HEK293T (cell line): ENCODE data around the gene FAM78B.

Experiments
- BHLHE40 ChIP-seq: fragments of 450-650 bp; IDR thresholded peaks from 2 replicates; pipeline ENCODE4 v1.6.1; 2016; ENCODE audit warnings: mild to moderate bottlenecking, moderate library complexity, borderline replicate concordance
- FOXM1 ChIP-seq: fragments of 450-650 bp; IDR thresholded peaks from 2 replicates; pipeline ENCODE4 v1.6.1; 2017; ENCODE audit warnings: mild to moderate bottlenecking, borderline replicate concordance
- L3MBTL2 ChIP-seq: fragments of 450-650 bp; conservative IDR thresholded peaks from 2 replicates; pipeline ENCODE4 v1.6.1; 2016; ENCODE audit warnings: mild to moderate bottlenecking
- NFRKB ChIP-seq: fragments of 450-650 bp; IDR thresholded peaks from 2 replicates; pipeline ENCODE4 v1.6.1; 2016; ENCODE audit warnings: mild to moderate bottlenecking, moderate library complexity
- PKNOX1 ChIP-seq: fragments of 450-650 bp; IDR thresholded peaks from 2 replicates; pipeline ENCODE4 v1.6.1; 2016
- SP1 ChIP-seq: fragments of 450-650 bp; IDR thresholded peaks from 2 replicates; pipeline ENCODE4 v1.6.1; 2017

GRCh38 chr1:166128195-166128594 lies 38.6 kb downstream of the FAM78B start:
- TF ChIP-seq PKNOX1 (no peak), L3MBTL2 (no peak), NFRKB (no peak), FOXM1 (no peak), BHLHE40 (no peak), SP1 (no peak)
